DMS79 treated with DMSO at 0.1 percent for 48 hours (cell line): Measurements from ENCODE around the gene THAP4.

Source experiments
- DNase-seq: peaks from one replicate; lab custom pipeline; 2025; lab: John Stamatoyannopoulos, UW

Gene THAP4

GRCh38 chr2:241637018-241637794 lies at the start of gene THAP4, which contains the start of gene ATG4B:
Gene THAP4 (minus strand): TSS chr2:241637158. CDS start chr2:241637017, 141 bp downstream.
Gene ATG4B (plus strand): TSS chr2:241637693. CDS start chr2:241637715, 22 bp downstream.
- peak; percentile 65 for DNase-seq

DNA sequence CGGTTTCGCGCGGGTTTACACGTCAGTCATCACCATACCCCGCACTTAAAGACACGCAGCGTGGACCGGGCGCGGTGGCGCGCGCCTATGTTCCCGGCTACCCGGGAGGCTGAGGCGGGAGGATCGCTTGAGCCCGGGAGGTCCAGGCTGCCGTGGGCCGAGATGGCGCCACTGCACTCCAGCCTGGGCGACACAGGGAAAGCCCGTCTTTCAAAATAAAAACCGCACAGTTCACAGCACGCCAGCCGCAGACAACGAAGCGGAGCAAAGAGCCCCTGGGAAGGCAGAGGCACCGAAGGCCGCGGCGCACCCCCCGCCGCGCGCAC lies 49.3 kb upstream of the THAP4 start:
- no peak for DNase-seq

DNA sequence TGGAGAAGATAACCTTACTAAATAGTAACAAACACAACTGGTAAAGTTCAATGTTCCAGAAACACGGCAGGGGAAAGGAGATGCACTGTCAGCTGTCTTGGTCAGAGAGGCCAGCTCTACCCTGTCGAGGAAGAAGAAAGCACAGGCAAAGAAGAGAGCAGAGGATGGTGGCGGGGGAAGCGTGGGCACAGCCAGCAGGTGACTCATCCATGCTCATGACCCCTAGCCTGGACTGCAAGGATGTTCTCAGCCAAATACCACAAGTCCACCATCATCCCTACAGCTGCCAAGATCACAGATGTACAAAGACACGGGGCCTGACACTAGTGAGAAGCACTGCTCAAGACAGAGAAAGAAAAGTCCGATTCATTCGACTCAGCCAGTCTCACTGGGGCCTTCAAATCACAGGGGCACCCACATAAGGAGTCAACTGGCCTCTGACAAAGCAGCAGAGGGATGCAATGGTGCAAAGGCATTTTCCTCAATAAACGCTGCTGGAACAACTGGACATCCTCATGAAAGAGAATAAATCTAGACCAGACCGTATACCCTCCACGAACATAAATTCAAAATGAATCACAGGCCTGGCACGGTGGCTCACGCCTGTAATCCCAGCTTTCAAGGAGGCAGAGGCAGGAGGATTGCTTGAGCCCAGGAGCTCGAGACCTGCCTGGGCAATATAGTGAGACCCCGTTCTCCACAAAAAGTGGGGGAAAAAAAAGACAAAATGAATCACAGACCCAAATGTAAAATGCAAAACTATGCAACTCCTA lies 44.1 kb upstream of the THAP4 start:
- no peak for DNase-seq

GRCh38 chr2:241680044-241680443 lies 43.1 kb upstream of the THAP4 start:
- no peak for DNase-seq

DNA sequence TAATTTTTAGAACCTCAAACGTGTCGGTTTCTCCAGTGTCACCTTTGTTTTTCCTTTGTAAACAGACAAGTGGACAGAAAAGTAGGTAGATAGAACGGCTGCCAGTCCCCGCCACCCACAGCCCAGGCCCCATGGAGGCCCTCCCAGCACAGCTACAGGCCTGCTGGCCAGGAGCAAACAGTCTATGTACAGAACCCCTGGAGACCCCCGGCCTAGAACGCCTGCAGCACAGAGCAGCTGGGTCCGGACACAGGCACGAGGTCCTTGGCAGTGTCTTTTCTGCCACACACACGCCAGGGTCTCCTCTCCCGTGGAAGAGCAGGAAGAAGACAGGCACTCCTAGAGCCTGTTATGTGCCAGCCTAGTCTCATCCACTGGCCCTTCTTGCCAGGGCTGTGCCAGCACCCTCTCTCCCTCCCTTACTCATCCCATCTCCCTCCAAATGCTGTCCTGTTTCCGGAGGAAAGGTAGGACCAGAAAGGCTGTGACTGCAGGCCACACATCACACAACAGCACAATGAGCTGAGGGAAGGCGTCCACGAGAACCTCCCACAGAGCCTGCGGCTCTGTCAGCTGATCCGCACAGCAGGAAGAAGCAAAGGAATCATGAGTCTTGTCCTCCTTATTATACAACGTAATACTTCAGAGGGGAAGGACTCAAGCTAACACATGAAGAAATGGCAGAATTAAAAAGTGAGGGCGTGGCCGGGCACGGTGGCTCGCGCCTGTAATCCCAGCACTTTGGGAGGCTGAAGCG lies 42.0 kb upstream of the THAP4 start:
- DNase-seq = no peak

DNA sequence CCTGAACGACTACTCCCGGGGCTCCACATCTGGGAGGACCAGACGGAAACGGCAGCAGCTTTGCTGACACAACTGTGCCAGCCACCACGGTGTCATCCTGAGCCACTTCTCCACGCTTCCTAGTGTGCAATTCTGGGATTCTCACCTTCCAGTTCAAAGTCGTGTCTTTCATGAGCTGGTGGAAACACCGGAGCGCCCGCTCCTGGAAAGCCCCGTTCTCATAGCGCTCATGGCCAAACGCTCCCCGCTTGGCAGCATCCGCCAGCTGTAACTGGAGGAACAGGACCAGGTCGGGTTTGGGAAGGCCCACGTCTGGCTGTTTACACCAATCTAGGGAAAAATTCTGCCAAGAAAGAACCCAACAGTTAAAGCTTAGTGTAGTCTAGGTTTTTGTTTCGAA lies 41.3 kb upstream of the THAP4 start:
- no peak for DNase-seq

- no peak for DNase-seq
These were observed 40.4 kb upstream of the THAP4 start for GRCh38 chr2:241677392-241677791.

GRCh38 chr2:241676665-241677064 lies 39.7 kb upstream of the THAP4 start:
- DNase-seq = no peak

DNA sequence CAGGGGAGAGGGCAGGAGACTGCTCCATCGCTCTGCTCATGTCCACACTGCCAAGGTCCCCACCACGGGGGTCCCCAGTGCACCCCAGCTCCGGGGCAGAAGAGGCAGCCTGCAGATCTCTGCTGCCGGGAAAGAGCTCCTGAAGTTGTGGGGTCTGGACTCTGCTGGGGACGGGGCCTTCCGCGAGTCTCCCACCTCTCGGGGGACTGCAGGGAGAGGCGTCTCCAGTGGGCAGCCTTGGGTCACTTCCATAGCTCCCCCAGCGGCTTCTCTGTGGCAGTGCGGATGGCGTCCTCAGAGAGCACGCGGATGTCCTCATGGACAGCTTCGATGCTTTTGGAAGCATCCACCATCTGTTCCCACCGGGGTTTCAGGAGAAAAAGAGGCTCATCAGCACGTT lies 38.9 kb upstream of the THAP4 start:
- no peak for DNase-seq

- DNase-seq = no peak
These were observed 37.1 kb upstream of the THAP4 start for GRCh38 chr2:241673797-241674725.

DNA sequence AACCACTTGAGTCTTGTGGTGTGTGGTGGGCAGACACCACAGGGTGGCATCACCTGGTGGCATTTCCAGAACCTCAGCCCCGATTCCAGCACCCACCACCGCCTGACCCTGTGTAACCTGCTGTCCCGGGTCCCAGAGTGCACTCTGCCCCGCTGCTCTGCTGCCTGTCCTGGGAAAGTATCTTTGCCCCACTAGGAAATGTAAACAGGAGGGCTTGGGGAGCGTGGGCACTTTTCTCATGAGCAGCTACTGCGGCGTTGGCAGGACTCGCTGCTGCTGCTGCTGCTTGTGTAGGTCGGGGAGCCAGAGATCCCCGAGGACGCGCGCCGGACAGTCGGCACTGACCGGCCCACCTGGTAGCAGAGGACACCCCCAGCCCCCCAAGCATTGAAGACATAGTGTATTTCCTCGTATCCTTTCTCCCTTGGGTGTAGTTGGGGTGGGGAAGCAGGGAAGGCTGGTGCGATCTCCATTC lies 36.3 kb upstream of the THAP4 start:
- no peak for DNase-seq

DNA sequence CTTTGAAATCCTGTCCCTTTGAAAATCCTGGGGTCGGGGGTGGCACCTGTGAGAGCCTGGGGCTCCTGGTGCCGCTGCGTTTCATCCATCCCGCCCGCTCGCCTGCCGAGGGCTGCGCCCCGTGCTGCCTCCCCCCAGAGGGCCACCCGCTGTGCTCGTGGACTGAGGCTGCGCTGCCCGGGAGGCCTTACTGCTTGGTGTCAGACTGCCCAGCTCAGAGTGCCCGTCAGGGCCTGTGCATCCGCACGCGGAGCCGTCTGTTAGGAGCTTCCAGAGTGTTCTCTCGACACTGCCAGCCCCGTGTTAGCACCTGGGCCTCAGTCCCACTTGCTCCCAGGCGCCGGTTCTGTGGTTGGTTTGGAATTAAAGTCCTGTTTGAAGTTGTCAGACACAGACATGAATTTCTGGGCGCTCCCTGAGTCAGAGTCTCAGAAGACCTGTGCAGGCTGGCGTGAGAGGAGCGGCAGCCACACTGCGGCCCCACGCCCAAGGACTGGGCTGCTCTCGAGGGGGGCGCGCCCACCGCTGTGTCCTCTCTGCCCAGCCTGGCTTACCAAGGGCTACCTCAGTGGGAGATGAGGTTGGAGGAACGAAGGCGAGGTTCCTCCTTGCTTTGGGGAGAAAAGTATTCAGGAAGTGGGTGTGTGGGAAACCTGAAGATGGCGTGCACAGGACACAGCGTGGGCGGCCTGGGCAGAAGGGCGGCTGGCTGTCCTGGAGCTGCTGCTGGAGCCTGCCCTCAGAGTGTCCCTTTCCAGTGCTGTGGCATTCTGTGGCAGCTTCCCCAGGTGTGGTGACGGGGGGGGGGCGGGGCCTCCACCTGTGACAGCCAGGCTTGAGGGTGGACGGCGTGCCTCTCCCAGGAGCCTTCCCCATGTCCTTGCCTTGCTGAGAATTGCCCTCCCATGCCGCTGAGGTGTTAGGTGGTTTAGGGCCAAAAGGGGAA lies 35.6 kb upstream of the THAP4 start:
- no peak for DNase-seq

DNA sequence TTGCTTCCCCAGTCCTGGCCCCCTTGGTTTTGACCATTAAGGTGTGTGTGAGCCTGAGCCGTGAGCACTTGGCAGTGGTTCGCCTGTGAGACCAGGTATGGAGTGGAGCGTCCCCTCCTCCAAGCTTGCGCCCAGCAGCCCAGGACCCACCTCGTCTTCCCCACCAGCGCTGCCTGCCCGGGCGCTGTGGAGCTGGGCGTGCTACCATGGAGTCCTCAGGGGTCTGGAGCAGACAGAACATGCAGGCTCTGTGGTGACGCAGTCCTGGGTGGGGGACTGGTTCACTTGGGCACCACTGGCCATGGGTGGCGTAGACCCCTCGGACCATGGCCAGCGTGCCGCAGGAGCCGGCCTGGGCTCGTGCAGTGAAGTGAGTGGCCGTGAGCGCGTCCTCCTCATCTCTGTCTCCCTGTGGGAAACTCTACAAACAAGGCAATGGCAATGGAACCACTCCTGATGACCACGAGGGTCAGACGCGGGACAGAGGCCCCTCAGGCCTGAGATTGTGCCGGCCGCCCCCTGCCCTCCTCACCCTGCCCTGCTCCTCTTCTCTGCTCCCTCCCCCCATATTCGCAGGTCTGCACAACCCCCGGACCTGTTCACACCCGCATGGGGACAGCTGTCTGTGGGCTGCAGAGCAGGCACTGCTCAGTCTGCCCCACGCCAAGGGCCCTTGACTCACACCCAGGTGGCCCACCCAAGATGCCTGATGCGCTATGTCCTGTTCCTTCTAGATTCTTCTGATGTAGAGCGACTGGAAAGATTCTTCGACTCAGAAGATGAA lies 34.7 kb upstream of the THAP4 start:
- no peak for DNase-seq

- DNase-seq = no peak
These were observed 33.6 kb upstream of the THAP4 start for GRCh38 chr2:241670333-241671110.

DNA sequence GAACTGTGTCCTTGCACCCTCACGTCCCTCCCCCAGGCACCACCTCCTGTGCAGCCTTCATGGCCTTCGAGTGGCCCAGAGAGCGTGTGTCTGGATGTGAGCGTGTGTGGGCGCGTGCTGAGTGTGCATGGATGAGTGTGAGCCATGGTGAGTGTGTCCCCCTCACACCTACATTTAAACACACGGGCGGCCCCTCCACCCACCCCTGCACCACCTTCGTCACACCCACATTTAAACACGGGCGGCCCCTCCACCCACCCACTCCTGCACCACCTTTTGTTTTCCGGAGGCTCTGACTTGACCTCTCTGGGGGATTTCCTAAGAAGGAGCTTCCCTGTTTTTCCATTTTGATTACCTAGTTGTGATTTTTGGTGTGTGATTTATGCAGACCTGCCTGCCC lies 31.9 kb upstream of the THAP4 start:
- no peak for DNase-seq

DNA sequence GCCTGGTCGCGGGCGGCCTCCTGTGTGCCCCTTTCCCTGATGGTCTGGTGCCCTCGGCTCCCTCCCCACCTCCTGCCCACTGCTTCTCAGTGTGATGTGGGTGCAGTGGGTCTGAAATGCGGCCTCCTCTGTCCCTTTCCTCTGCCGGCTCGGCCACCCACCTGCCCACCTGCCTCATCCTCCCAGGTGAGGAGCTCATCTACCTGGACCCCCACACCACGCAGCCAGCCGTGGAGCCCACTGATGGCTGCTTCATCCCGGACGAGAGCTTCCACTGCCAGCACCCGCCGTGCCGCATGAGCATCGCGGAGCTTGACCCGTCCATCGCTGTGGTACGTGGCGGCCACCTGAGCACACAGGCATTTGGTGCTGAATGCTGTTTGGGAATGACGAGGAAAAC lies 31.4 kb upstream of the THAP4 start:
- DNase-seq = no peak

DNA sequence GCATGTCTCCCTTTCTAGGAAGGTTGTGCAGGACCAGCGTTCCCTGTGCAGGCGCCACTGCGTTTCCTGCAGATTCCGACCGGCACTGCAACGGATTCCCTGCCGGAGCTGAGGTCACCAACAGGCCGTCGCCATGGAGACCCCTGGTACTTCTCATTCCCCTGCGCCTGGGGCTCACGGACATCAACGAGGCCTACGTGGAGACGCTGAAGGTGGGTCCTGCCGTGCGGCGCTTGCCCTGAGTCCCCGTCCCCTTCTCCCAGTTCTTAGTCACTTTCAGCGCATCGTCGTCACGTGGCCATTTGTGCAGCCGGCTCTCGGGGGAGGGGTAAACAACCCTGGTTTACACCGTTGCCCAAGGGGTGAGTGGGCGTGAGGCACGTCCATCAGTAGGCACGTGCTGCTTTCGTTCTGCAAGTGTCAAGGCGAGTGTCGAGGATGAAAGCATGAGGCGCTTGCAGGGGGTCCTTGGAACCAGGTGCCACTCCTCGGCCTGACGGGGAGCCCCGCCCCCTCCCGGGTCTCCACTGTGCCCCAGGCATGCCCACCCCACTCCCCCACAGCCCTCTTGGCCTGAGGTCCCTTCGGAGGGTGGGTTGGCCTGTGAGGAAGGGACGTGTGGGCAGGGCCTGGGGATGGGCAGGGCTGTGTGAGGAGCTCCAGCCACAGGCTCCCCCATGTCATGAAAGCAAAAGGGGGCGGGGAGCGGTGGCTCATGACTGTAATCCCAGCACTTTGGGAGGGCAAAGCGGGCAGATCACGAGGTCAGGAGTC lies 29.9 kb upstream of the THAP4 start:
- no peak for DNase-seq
